Smooth muscle cell (in vitro differentiated cells): Measurements from ENCODE around the gene CPLX3. TPM values are rescaled to one million over a fixed set of nuclear protein-coding genes. Genes with fewer than 3 reads are reported as not detected.

ENCODE experiments used
- DNase-seq: peaks from one replicate; lab custom pipeline; 2025; ENCODE audit not compliant: unreplicated experiment; lab: John Stamatoyannopoulos, UW
- H2AFZ ChIP-seq: fragments of 200-600 bp; sonication (generic); 2 replicates; pipeline ENCODE4 v1.6.0; 2016; ENCODE audit warnings: antibody characterized with exemption, low read depth, mild to moderate bottlenecking
- H3F3A ChIP-seq: fragments of 200-600 bp; sonication (generic); 2 replicates; pipeline ENCODE4 v1.6.0; 2017; ENCODE audit warnings: antibody characterized with exemption, low read depth
- H3K27ac ChIP-seq: fragments of 200-600 bp; sonication (generic); 2 replicates; pipeline ENCODE4 v1.5.1; 2016; ENCODE audit warnings: low read depth, mild to moderate bottlenecking
- H3K27me3 ChIP-seq: fragments of 200-600 bp; sonication (generic); 2 replicates; pipeline ENCODE4 v1.6.1; 2016; ENCODE audit warnings: low read depth, mild to moderate bottlenecking
- H3K36me3 ChIP-seq: fragments of 200-600 bp; sonication (generic); 2 replicates; pipeline ENCODE4 v1.5.1; 2016; ENCODE audit warnings: low read depth
- H3K4me1 ChIP-seq: fragments of 200-600 bp; sonication (generic); 2 replicates; pipeline ENCODE4 v1.5.1; 2016; ENCODE audit warnings: low read depth
- H3K4me2 ChIP-seq: fragments of 200-600 bp; sonication (generic); 2 replicates; pipeline ENCODE4 v1.6.0; 2016; ENCODE audit warnings: mild to moderate bottlenecking
- H3K4me3 ChIP-seq: fragments of 200-600 bp; sonication (generic); 2 replicates; pipeline ENCODE4 v1.5.1; 2016; ENCODE audit warnings: mild to moderate bottlenecking
- H3K79me2 ChIP-seq: fragments of 200-600 bp; sonication (generic); 2 replicates; pipeline ENCODE4 v1.6.0; 2016; ENCODE audit warnings: low read depth, mild to moderate bottlenecking
- H3K9ac ChIP-seq: fragments of 200-600 bp; sonication (generic); 2 replicates; pipeline ENCODE4 v1.6.0; 2016; ENCODE audit warnings: low read depth
- H3K9me3 ChIP-seq: fragments of 200-600 bp; sonication (generic); replicated peaks from 2 replicates; pipeline ENCODE4 v1.5.1; 2016; ENCODE audit warnings: low read depth
- H4K20me1 ChIP-seq: fragments of 200-600 bp; sonication (generic); 2 replicates; pipeline ENCODE4 v1.6.0; 2016; ENCODE audit warnings: low read depth
- CTCF ChIP-seq: fragments of 200-600 bp; sonication (generic); IDR thresholded peaks from 2 replicates; pipeline ENCODE4 v1.5.1; 2017; ENCODE audit warnings: borderline replicate concordance, mild to moderate bottlenecking, antibody characterized with exemption; ENCODE audit not compliant: insufficient read depth, poor library complexity, severe bottlenecking
- WGBS: methylation state at CpG from one replicate; pipeline ENCODE4 v1.1.7; 2016; ENCODE audit warnings: low lambda C conversion rate; 5-methylcytosine and 5-hydroxymethylcytosine counted together
- polyA plus RNA-seq: library from polyadenylated mRNA; unstranded; fragments of >200 nt; fragmentation: Nextera tagmentation; extraction: Ambion mirVana; gene quantifications from 2 replicates; pipeline ENCODE4 v1.2.1, GENCODE V29; 2016
- total RNA-seq: library from RNA; depleted of rRNA; stranded (reverse); fragments of >200 nt; gene quantifications from 2 replicates; pipeline ENCODE4 v1.2.3, GENCODE V29; 2014

The CPLX3 gene
- total and polyA plus RNA-seq, 2 experiments from 2014 or later, result 0.22 TPM; not detected in 1

GRCh38 chr15:74831813-74832495 is 5.5 kb downstream of the CPLX3 start:
- Histone ChIP-seq H4K20me1 (no peaks in the 10 kb centered on the region), H3K79me2 (no peaks in the 10 kb centered on the region), H3K27ac (no peak overlapping the region), H3K4me3 (no peak overlapping the region), H3K27me3 (peaks cover 27% of the 10 kb centered on the region), H3K4me1 (no peaks in the 10 kb centered on the region), H3K4me2 (no peak overlapping the region), H3K9me3 (no peaks in the 10 kb centered on the region), H3K9ac (no peak overlapping the region), H3F3A (no peaks in the 10 kb centered on the region), H2AFZ (no peak overlapping the region), H3K36me3 (no peaks in the 10 kb centered on the region)
- WGBS, result 82% methylated on average over 15 of the region's 15 CpGs
- DNase-seq, result no peak
- no peak for TF ChIP-seq CTCF

GRCh38 chr15:74832826-74833225 is 6.4 kb downstream of the CPLX3 start:
- Histone ChIP-seq H3K4me2 (no peak overlapping the region), H3K9me3 (no peaks in the 10 kb centered on the region), H3K36me3 (no peaks in the 10 kb centered on the region), H3K4me3 (no peak overlapping the region), H3K4me1 (no peaks in the 10 kb centered on the region), H2AFZ (no peak overlapping the region), H3K9ac (no peak overlapping the region), H4K20me1 (no peaks in the 10 kb centered on the region), H3K27ac (no peak overlapping the region), H3K27me3 (peaks cover 18% of the 10 kb centered on the region), H3F3A (no peaks in the 10 kb centered on the region), H3K79me2 (no peaks in the 10 kb centered on the region)
- WGBS, result 90% methylated on average over 4 of the region's 4 CpGs
- no peak for TF ChIP-seq CTCF
- no peak for DNase-seq

GRCh38 chr15:74833376-74834107 is 7.1 kb downstream of the CPLX3 start:
- H3K4me1 ChIP-seq, result no peaks in the 10 kb centered on the region
- H3K36me3 ChIP-seq, result no peaks in the 10 kb centered on the region
- H3K27ac ChIP-seq, result no peak overlapping the region
- TF ChIP-seq CTCF, result no peak
- no peaks in the 10 kb centered on the region for H3K9me3 ChIP-seq
- whole genome bisulfite sequencing, result 91% methylated on average over 12 of the region's 12 CpGs
- no peaks in the 10 kb centered on the region for H4K20me1 ChIP-seq
- H3K27me3 ChIP-seq, result peaks cover 11% of the 10 kb centered on the region
- H3K79me2 ChIP-seq, result no peaks in the 10 kb centered on the region
- no peak overlapping the region for H3K4me3 ChIP-seq
- no peak overlapping the region for H3K9ac ChIP-seq
- H2AFZ ChIP-seq, result no peak overlapping the region
- H3F3A ChIP-seq, result no peaks in the 10 kb centered on the region
- no peak overlapping the region for H3K4me2 ChIP-seq
- DNase-seq, result no peak
